Brain microvascular endothelial cell (primary cell): Measurements from ENCODE around the gene H6PD.

ENCODE experiments used
- DNase-seq: peaks from one replicate; pipeline ENCODE4 v3.0.0-alpha.2; 2020
- H3K27ac ChIP-seq: fragments of 250-450 bp; sonication (Bioruptor Pico); 2 replicates; pipeline ENCODE4 v1.5.1; 2020; ENCODE audit warnings: mild to moderate bottlenecking, moderate library complexity
- H3K27me3 ChIP-seq: fragments of 250-450 bp; sonication (Bioruptor Pico); replicated peaks from 2 replicates; pipeline ENCODE4 v1.5.1; 2020; ENCODE audit warnings: mild to moderate bottlenecking
- H3K36me3 ChIP-seq: fragments of 250-450 bp; sonication (Bioruptor Pico); replicated peaks from 2 replicates; pipeline ENCODE4 v1.5.1; 2020; ENCODE audit warnings: mild to moderate bottlenecking
- H3K4me3 ChIP-seq: 2 replicates; pipeline ENCODE4 v1.5.1; 2011; ENCODE audit warnings: low read depth, mild to moderate bottlenecking, control low read depth, low read length, moderate library complexity
- in situ Hi-C: cut with HindIII; loops from 2 replicates; pipeline ENCODE4 v1.10.0; 2017; ENCODE audit warnings: low sequenced_read_pairs, low pct_ligation_motif_present
- TF ChIP-seq, protein P1 (sequence below): IDR thresholded peaks from 2 replicates; pipeline ENCODE4 v1.5.1; 2011; ENCODE audit warnings: low read depth, mild to moderate bottlenecking, moderate library complexity, low read length, control low read depth, inconsistent platforms; ENCODE audit errors: missing control alignments

The H6PD gene

DNA sequence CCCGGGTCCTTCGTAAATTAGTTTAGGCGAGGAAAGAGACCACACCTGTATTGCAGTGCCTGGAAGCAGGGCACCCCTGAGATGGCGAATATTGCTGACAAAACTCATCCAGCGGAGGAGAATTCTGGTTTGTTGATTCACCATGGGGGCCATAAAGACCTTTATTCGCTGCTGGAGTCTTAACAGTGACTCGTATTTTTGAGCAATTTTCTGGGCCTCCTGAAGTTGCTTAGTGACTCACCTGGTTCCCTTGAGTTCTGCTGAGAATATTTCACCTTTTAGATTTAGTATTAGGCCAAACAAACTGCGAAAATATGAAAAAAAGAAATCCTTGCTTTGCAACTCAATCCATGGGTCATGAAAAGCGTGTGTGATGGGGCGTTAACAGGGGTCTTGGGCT is 20.6 kb upstream of the H6PD start:
- in situ Hi-C loops = no loop called here
- no peaks in the 10 kb centered on the region for H3K27me3 ChIP-seq
- no peak for DNase-seq
- no peaks in the 10 kb centered on the region for H3K36me3 ChIP-seq
- H3K4me3 ChIP-seq = no peak overlapping the region
- H3K27ac ChIP-seq = no peak overlapping the region
- TF ChIP-seq, protein P1, sequence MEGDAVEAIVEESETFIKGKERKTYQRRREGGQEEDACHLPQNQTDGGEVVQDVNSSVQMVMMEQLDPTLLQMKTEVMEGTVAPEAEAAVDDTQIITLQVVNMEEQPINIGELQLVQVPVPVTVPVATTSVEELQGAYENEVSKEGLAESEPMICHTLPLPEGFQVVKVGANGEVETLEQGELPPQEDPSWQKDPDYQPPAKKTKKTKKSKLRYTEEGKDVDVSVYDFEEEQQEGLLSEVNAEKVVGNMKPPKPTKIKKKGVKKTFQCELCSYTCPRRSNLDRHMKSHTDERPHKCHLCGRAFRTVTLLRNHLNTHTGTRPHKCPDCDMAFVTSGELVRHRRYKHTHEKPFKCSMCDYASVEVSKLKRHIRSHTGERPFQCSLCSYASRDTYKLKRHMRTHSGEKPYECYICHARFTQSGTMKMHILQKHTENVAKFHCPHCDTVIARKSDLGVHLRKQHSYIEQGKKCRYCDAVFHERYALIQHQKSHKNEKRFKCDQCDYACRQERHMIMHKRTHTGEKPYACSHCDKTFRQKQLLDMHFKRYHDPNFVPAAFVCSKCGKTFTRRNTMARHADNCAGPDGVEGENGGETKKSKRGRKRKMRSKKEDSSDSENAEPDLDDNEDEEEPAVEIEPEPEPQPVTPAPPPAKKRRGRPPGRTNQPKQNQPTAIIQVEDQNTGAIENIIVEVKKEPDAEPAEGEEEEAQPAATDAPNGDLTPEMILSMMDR = no peak

DNA sequence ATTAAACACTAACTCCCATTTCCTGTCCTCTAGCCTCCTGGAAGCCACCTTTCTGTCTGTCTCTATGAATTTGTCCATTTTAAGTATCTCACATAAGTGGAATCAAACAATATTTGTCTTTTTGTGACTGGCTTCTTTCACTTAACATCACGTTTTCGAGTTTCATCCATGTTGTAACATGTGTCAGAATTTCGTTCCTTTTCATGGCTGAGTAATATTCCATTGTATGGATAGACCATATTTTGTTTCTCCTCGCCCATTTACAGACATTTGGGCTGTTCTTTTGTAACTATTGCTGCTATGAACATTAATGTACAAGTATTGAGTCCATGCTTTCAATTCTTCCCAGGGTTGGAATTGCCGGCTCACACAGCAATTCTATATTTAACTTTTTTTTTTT is 15.7 kb upstream of the H6PD start:
- no peak for DNase-seq
- Histone ChIP-seq H3K27ac (no peak overlapping the region), H3K4me3 (no peak overlapping the region), H3K27me3 (no peaks in the 10 kb centered on the region), H3K36me3 (no peaks in the 10 kb centered on the region)
- in situ Hi-C loops = no loop called here
- TF ChIP-seq, protein P1 = no peak

DNA sequence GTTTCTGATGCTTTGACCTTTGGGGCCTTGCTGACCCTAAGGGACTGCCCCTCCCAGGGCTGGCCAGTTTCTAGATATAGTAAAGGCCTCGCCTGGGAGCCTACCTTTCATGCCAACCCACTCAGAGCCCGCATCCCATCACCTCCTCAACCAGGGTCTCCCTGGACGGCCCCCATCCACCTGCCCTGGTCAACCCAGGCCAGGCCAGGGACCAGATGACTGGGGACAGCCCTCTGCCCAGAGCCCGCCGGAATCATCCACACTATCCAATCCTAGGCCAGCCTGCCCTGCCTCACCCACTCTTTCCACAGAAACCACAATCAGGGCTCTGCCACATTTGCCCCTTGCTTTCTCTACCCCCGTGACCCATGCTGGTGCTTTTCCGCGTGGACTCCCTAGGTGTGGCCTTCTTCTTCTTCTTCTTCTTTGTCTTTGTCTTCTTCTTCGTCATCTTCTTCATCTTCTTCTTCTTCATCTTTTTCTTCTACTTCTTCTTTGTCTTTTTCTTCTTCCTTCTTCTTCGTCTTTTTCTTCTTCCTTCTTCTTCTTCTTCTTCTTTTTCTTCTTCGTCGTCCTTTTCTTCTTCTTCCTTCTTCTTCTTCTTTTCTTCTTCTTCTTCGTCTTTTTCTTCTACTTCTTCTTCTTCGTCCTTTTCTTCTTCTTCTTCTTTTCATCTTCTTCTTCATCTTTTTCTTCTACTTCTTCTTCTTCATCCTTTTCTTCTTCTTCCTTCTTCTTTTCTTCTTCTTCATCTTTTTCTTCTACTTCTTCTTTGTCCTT is 11.5 kb upstream of the H6PD start:
- no peak overlapping the region for H3K4me3 ChIP-seq
- in situ Hi-C loops = no loop called here
- H3K27ac ChIP-seq = no peak overlapping the region
- no peaks in the 10 kb centered on the region for H3K27me3 ChIP-seq
- TF ChIP-seq, protein P1 = no peak
- H3K36me3 ChIP-seq = no peaks in the 10 kb centered on the region
- no peak for DNase-seq

DNA sequence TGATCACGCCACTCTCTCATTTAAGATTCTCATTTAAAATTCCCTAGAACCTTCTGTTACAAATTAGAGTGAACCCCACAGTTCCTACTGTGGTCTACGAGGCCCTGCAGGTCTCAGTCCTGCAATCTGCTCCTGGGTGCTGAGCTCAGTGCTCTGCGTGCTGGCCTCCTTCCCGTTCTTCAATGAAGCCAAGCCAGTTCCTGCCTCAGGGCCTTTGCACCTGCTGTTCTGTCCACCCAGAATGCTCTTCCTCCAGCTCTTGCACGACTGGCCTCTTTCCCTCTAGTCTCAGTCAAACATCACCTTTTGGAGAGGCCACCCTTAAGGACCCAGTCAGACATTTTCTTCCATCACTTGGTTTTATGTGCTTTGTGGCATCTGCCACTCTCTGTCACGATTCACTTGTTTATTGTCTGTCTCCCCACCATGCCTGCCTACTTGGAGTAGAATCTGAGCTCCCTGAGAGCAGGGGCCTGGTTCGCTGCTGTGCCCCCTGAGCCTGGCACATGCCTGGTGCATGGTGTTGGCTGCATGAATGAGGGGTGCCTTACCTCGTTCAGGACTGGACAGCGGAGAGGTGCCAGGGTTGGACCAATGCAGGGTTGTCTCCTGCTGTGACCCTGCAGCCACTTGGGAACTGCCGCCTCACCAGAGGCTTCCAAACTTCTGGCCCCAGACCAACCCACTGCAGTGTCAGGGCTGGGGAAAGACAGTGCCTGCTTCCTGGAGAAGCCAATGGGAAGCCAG is 9.7 kb upstream of the H6PD start:
- Histone ChIP-seq H3K4me3 (no peak overlapping the region), H3K27ac (no peak overlapping the region), H3K27me3 (no peaks in the 10 kb centered on the region), H3K36me3 (no peaks in the 10 kb centered on the region)
- DNase-seq = no peak
- in situ Hi-C loops = no loop called here
- TF ChIP-seq, protein P1 = no peak

DNA sequence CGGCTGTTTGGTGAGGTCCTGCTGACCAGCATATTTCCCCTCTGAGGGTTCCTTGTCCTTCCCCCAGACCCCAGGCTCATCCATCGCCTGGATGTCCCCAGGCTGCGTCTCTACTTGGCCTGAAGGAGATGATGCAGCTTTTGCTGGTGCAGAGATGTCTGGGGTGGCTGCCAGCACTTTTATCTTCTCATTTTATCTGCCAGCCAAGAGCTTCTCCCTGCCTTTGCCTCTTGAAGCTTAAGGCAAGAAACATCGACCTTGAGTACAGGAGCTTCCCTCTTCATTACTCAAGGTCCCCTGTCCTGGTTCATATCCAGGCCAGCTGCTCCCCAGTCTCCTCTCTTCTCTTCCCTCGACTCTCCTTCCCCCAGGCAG is 9.2 kb upstream of the H6PD start:
- Histone ChIP-seq H3K27me3 (no peaks in the 10 kb centered on the region), H3K36me3 (no peaks in the 10 kb centered on the region), H3K27ac (no peak overlapping the region), H3K4me3 (no peak overlapping the region)
- in situ Hi-C loops = no loop called here
- no peak for DNase-seq
- TF ChIP-seq, protein P1 = no peak
